Measurements from ENCODE around the gene RBM17. TPM values are rescaled to one million over a fixed set of nuclear protein-coding genes. Genes with fewer than 3 reads are reported as not detected.
"Not testable (repeated sequence)": the region's sequence is repeated elsewhere in the genome, so short reads cannot be mapped to it uniquely, and the experiment has no call there.

RBM17 gene
- total and polyA plus RNA-seq, 2 of the 4 experiments (the other 2 are of a cell fraction), result 24.6 to 56.7 TPM

DNA sequence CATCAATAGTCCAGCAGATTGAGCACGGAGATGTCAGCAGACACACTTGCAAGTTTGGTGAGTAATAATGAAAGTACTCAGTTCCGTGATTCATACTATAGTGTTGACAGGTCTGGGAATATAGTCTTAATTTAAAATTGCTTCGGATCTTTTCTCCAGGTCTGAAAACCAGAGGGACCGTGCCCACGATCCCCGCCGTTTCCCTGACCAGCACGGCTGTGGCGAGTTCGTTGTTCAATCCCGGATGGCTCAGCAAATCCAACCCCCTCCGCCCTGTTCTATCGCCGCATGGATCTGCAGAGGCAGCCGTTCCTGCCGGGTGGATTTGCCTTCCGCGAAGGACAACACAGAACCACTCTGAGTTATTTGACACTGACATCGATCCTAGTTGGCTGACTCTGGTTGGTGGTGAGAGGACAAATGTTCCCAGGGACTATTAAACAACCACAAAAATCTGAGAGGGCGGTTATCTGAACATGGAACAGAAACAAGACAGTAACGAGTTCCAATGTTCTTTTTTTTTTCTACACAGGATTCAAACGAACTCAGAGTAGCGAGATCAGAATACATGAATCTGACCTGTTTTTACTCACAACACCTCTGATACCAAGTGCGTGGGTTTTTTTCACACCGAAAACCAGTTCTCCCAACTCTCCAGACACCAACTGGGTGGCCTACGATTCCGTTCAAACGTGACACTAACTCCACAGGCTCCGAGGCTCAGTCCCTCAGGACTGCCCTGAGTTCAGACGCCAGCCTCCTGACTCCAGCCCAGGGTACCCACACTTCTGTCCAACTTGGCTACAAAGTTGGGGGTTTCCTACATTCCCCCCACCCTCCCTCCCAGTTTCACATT is 52.7 kb downstream of the RBM17 start (continued):
- TF ChIP-seq BHLHE40 (IDR thresholded peaks at IDR 0.05; ENCODE audit: low read depth, low read length), result peak; percentile 78
- no peak for TF ChIP-seq RFX5 (IDR thresholded peaks at IDR 0.05; ENCODE audit: low read depth, low read length)

DNA sequence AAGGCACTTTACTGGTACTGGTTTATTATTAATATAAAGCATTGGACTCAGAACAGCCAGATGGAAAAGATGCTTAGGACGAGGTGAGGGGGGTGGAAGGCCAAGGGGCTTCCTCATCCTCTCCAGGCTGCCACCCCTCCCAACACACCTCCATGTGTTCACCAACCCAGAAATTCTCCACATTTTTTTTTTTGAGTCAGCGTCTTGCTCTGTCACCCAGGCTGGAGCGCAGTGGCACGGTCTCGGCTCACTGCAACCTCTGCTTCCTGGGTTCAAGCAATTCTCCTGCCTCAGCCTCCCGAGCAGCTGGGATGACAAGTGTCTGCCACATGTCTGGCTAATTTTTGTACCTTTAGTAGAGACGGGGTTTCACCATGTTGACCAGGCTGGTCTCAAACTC is 53.4 kb downstream of the RBM17 start:
- H3K27me3 ChIP-seq (ENCODE audit: control insufficient read depth, insufficient read depth, low read length); H3K9ac ChIP-seq (ENCODE audit: low read depth, low read length); ATAC-seq (ENCODE audit: low read depth); H3K4me3 ChIP-seq (ENCODE audit: insufficient read depth, low read depth, low read length); H3K4me2 ChIP-seq (ENCODE audit: low read depth, low read length); H3K9me3 ChIP-seq (ENCODE audit: control insufficient read depth, insufficient read depth, low read length); H3K36me3 ChIP-seq (ENCODE audit: control insufficient read depth, insufficient read depth, low read length); dilution Hi-C loops (cut with HindIII; ENCODE audit: low sequenced_read_pairs, unreplicated experiment); H2AK9ac ChIP-seq (replicated peaks; ENCODE audit: low read depth, low read length, poor library complexity); CTCF ChIA-PET; H3K27ac ChIP-seq (ENCODE audit: insufficient read depth, low read length); POLR2A ChIA-PET (ENCODE audit: unreplicated experiment); intact Hi-C loops (cut with micrococcal nuclease); H2AFZ ChIP-seq (replicated peaks; ENCODE audit: low read length, poor library complexity); H3K23ac ChIP-seq (ENCODE audit: low read depth, low read length); DNase-seq; H4K5ac ChIP-seq (ENCODE audit: low read depth, low read length); BruUV-seq (replicated peaks): not testable (repeated sequence)
- Histone ChIP-seq H2BK5ac (ENCODE audit: low read depth, low read length, poor library complexity, severe bottlenecking) (peak overlapping the region; percentile 4), H3K18ac (ENCODE audit: low read depth, low read length) (peak overlapping the region; percentile 14; the same call in 1 of the 2 replicates), H3K14ac (replicated peaks; ENCODE audit: low read depth, low read length) (peak overlapping the region; percentile 33), H3K79me1 (ENCODE audit: low read depth in 1 of 2, low read length in 2 of 2) (peaks cover 0 to 39% of the 10 kb centered on the region in 2 experiments; a peak in 3 of 4 replicates), H3K4me1 (ENCODE audit: control insufficient read depth, insufficient read depth, low read length) (peaks cover 21% of the 10 kb centered on the region), H2BK20ac (ENCODE audit: low read depth, low read length) (peak overlapping the region; percentile 58), H3K56ac (ENCODE audit: extremely low read depth, insufficient read depth, low read length) (peak overlapping the region; percentile 40; the same call in 1 of the 2 replicates), H4K20me1 (ENCODE audit: insufficient read depth, low read length) (peaks cover 18% of the 10 kb centered on the region), H3K9me1 (ENCODE audit: insufficient read depth, low read length) (peaks cover 14% of the 10 kb centered on the region), H2BK120ac (ENCODE audit: low read depth, low read length) (peak overlapping the region; percentile 85; the same call in 1 of the 2 replicates), H2BK15ac (ENCODE audit: low read depth, low read length) (peak overlapping the region; percentile 84; the same call in 2 of the 3 replicates), H2AK5ac (ENCODE audit: low read depth, low read length) (peak overlapping the region; percentile 47), H3K4ac (ENCODE audit: low read depth, low read length) (peak overlapping the region; percentile 70), H4K8ac (ENCODE audit: low read depth in 2 of 2, low read length in 2 of 2) (peak overlapping the region; percentile 16 to 61; a peak in 2 of 4 replicates), H4K91ac (ENCODE audit: insufficient read depth, low read depth, low read length) (peak overlapping the region; percentile 62; the same call in 1 of the 2 replicates)
- in situ Hi-C loops (cut with MboI; ENCODE audit: low sequenced_read_pairs), result loop anchor here (25.0 kb wide), 1 partner anchor 620 kb away; no protein-coding TSS in a partner anchor
- 60% methylated on average over 1 of the region's 7 CpGs; no CpG with 5 or more reads in 1 of the 2 experiments for WGBS, 2 experiments (ENCODE audit: extremely low coverage in 2 of 2, insufficient read length in 1 of 2)

Data from IMR-90 (cell line).